GM21381 (cell line): Measurements from ENCODE around the gene TNNT1.

Source experiments
- ATAC-seq: cut with Tn5 transposase; IDR thresholded peaks from one replicate; pipeline ENCODE4 v1.9.1; 2021; ENCODE audit warnings: mild to moderate bottlenecking, moderate library complexity; ENCODE audit not compliant: unreplicated experiment

TNNT1 gene

DNA sequence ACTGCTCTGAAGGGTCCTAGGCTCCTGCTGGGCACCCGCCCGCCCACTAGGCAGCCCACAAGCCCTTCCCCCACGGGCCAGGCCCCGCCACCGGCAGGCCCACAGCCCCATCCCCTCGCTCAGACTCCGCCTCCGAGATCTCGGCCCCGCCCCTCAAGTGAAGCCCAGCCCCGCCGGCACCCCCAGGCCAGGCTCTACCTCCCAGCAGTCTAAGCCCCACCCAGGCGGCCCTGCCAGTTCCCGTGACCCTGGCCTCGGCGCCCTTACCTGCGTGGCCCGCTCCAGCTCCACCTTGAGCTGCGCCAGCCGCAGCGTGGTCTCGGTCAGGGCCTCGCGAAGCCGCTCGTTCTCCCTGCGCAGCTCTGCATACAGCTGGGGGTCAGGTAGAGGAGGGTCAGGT, 57.1 kb downstream of the TNNT1 start:
- ATAC-seq: no peak

DNA sequence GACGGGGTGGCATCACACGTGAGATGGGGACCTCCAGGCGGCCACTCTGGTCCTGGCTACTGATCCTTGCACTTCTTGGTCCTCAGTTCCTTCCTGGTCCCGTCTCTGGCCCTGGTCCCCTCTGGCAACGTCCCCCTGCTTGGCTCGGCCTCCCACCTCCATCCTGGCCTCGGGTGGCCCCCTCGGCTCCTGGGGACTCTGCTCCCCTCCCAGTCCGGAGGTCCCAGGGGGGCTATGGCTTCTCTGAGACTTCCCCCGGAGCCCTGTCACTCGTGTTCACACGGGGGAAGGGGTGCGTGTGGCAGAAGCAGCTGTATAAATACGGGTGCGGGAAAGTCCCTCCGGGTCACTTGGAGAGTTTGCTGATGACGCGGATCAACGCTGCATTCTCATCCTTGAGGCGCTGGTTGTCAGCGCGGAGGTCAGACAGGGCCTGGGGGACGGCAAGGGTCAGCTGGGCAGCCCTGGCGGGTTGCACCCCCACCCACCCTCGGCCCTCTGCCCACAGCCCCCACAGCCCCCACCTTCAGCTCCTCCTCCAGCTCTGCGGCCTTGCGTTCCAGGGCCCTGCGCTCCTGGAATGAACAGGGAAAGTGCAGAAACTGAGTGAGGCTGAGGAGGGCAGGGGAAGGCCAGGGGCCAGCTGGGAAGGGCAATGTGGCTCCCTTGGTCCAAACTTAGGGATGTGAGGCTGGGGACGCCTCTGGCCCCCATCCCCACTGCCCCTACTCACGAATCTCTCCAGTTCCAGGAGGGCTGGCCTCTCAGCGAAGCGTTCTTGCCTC, 57.7 kb downstream of the TNNT1 start:
- ATAC-seq: no peak

DNA sequence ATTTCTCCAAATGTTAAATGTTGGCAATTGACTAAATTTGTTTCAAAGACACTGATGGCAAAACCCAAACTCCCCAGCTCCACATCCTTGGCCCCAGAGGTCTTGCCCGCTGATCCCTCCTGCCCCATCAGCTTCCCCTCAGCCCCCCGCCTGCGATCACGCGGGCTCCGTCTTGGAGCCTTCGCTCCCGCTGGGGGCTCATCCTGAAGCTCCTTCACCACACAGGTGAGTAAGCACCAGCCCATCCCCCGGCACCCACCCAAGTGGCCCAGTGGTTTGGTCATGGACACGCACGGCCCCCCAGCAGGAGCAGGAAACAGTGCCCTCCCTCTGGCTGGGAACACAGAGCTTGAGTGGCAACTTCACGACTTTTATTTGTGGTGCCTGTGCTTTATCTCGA, 58.4 kb downstream of the TNNT1 start:
- ATAC-seq: no peak

DNA sequence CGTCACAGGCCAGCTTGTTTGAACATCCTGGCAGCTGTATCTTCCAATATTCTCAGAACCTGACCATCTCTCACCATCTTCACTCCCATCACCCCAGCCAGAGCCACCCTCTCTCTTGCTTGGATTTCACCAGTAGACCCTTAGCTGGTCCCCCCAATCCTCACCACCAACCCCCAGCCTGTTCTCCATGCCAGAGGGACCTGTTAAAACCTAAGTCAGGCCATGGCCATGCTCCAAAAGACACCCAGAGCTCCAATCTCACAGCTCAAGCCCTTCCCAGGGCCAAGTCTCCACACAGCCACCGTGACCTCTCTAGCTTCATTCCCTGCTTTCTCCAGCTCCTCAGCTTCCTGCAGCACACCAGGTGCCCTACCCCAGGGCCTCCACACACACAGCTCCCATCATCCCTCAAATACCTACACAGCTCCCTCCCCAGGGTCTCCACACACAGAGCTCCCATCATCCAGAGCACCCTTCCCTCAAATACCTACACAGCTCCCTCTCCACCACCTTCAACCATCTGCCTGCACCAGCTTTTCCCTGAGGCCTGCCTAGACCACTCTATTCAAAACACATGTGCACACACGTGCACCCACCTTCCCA, 59.6 kb downstream of the TNNT1 start:
- ATAC-seq: no peak

DNA sequence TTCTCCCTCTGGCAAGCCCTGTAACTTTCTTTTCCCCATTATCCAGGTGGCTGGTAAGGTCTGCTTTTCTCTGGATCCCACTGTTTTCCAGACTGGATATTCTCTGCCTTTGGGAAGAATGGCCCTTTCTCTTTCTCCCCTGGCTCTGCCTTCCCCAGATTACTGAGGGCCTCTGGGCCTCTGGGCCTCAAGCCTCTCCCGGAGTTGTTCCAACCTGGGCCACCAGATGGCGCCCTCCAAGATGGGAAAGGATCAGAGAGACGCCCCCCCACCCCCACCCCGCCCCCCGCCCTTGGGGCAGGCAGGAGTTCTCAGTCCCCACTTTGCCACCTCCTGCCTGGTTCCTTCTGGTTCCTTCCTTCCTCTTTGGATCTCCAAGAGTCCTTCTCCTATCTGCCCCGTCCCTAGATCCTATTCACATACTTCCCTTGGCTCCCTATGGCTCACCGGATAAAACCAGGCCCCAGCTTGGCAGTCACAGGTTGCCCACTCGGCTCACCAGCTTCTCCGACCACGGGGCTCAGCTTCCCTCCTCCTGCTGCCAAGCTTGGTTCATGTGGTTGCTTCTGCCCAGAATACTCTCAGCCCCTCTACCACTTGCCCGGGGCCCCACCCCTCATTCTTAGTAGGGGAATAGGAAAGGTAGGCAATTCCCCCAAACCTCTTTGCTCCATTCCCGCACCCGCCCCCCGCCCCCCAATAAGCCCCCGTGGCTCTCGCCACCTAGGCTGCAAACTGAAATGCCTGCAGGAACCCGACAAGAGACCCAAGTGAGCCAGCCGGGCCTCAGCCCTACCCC, 60.3 kb downstream of the TNNT1 start:
- no peak for ATAC-seq

DNA sequence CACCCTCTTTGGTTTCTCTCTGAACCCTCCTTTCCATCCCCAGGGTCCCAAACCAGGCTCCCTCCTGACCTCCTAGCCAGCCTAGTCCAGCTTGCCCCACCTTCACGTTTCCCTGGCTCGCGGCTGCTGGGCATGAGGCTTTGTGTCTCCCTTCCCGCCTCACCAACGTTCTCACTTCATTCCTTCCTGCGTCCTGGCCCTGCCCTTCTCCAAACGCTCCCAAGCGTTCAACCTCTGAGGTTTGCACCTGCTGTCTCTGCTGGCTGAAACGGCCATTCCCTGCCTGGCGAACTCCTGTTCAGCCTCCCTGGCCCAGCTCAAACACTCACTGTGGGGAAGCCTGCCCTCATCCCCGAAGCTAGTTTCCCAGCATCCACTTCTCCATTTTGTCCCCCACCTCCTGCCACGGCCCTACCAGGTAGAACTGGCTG, 61.0 kb downstream of the TNNT1 start:
- no peak for ATAC-seq

DNA sequence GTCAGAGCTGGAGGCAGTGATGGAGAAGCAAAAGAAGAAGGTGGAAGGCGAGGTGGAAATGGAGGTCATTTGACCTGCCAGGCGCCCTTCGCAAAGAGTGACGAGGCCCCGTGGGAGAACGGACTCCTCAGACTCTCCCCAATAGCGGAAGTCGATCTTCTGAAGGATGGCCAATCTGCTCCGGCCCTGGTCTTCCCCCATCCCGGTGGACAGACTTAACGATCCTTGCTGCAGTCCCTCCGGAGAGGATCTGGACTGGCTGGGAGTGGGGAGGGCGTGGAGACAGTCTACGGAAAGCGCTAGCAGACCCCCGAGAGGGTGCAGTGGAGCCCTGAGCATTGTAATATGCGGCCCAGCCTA, 61.5 kb downstream of the TNNT1 start:
- ATAC-seq: no peak

DNA sequence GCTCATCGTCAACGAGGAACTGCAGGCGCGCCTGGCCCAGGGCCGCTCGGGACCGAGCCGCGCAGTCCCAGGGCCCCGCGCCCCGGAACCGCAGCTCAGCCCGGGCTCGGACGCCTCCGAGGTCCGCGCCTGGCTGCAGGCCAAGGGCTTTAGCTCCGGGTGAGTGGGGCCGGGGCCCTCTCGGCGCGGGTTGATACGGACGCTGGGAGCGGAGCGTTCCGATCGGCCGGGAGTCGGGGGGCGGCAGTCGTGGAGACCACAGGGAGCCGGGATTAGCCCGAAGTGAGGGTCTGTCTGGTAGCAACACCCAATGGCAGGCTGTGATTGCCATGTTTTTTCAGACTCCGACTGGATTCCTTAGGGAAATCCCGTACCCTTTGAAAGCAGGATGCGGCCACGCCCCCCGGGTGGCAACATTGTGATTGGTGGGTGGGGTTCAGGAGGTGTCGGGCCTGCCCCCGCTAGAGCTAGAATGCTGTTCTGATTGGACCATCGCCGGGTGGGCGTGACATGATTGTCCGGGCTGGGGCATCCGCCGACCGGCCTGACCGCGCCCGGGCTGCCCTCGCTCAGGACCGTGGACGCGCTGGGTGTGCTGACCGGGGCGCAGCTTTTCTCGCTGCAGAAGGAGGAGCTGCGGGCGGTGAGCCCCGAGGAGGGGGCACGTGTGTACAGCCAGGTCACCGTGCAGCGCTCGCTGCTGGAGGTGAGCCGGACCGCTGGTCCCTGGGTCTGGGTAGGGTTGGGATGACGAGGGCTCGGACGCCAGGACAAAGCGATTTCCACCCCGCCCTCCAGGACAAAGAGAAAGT, 62.1 kb downstream of the TNNT1 start:
- ATAC-seq: no peak

DNA sequence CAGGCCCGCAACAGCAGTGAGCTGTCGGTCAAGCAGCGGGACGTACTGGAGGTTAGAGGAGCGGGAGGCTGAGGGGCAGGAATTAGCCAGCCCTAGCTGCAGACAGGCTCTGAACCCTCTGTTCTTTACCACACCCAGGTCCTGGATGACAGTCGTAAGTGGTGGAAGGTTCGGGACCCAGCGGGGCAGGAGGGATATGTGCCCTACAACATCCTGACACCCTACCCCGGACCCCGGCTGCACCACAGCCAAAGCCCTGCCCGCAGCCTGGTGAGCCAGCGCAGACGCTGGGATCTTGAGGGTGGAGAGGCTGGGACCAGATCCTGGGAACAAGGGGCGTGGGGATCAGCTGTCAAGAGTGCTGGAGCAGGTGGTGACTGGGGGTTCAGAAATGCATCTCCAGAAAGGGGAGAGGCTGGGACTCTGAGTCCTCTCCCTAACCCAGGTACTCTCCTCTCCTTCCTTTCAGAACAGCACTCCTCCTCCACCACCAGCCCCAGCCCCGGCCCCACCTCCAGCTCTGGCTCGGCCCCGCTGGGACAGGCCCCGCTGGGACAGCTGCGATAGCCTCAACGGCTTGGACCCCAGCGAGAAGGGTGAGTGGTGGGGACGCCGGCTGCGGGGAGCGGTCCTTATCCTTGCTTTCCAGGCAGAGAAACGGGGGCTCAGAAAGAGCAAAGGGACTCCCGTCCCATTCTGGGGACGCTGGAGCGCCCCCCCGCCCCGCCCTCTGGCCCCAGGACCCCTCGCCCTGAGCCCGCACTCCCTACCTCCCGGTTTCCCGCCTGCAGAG, 62.9 kb downstream of the TNNT1 start:
- no peak for ATAC-seq

DNA sequence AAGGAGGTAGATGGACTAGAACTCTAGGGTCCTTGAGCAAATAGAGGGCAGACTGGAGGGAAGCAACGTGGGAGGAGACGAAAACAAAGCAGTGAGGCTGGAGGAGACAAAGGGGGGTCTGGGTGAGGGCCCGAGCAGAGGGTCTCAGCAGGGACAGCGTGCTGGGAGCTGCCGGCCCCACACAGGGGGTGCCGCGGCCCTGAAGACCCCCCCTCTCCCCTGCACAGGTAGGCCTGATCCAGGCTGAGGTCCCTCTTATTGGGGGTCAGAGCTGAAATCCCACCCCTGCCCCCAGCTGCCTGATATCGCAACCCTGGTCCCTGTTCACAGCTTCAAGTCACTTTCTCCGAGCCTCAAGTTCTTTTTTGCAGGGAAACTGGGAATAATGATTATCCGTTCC, 64.6 kb downstream of the TNNT1 start:
- no peak for ATAC-seq

DNA sequence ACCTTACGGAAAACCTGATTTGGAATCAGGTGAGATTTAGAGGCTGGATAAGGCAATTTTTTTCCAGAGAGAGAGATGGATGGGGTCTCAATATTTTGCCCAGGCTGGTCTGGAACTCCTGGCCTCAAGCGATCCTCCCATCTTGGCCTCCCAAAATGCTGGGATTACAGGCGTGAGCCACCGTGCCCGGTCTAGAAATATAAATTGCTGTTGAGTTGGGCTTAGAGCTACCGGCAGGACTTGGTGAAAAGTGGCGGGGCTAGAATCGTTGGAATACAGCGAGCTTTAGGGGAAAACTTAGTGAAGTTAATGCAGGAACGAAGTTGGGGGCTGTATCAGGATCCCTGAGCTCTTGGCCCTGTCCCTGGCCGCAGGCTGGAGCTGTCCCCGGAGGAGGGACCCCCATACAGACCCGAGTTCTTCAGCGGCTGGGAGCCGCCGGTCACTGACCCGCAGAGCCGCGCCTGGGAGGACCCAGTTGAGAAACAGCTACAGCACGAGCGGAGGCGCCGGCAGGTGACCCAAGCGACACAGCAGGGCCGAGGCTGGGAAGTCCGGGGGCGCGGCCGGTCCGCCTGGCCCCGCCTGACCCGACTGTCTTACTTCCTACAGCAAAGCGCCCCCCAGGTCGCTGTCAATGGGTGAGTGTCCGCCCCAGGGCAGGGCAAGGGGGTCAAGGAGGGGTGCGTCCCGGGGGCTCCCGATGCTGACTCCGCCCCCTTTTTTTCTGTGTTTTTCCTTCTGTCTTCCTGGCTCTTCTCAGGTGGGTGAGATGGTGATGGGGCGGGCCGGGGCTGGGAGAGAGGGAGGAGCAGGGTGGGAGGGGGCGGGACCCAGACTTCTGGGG, 65.8 kb downstream of the TNNT1 start:
- no peak for ATAC-seq
